A549 (cell line): ENCODE measurements around the gene REV1. TPM values are rescaled to one million over a fixed set of nuclear protein-coding genes. Genes with fewer than 3 reads are reported as not detected.

ENCODE experiments used
- ATAC-seq, 2 experiments: fragments of 200-7000 bp in 1 of 2; fragments of >200 bp in 1 of 2; cut with Nextera tagmentation in 1 of 2; cut with Tn5 transposase in 1 of 2; 3 replicates each; pipeline versions ENCODE4 v1.8.0 to v1.9.1; 2018 to 2020; ENCODE audit warnings: mild to moderate bottlenecking in 1 of 2, moderate library complexity in 1 of 2
- CTCF ChIA-PET: fragments of 300-600 bp; sonication (Branson Sonifier 250); formaldehyde crosslinking; extraction: SDS; loops from one replicate; lab custom pipeline; 2021; ENCODE audit warnings: antibody characterized with exemption, inconsistent platforms; lab: Yijun Ruan, JAX
- POLR2A ChIA-PET: fragments of 350-600 bp; formaldehyde crosslinking; extraction: SDS; loops from one replicate; lab custom pipeline; 2021; ENCODE audit warnings: antibody characterized with exemption, inconsistent platforms; lab: Yijun Ruan, JAX
- DNase-seq, 2 experiments: peaks; one replicate each; pipeline versions ENCODE4 v3.0.0 to v3.0.0-alpha.2; 2011 to 2016; ENCODE audit warnings: low read depth in 1 of 2, low spot score in 1 of 2
- FAIRE-seq: peaks from 2 replicates; lab custom pipeline; 2011; peaks lifted over from hg19 to GRCh38; lab: Jason Lieb, UNC
- H3K27ac ChIP-seq, 2 experiments: fragments of >200 bp; sonication (Bioruptor Twin); formaldehyde crosslinking; 3 replicates each; pipeline ENCODE4 v1.5.1; 2016 to 2017
- H3K4me1 ChIP-seq: fragments of >200 bp; sonication (Bioruptor Twin); formaldehyde crosslinking; 3 replicates; pipeline ENCODE4 v1.6.1; 2016
- H3K4me2 ChIP-seq: fragments of >200 bp; sonication (Bioruptor Twin); formaldehyde crosslinking; 3 replicates; pipeline ENCODE4 v1.6.1; 2016
- H3K4me3 ChIP-seq: fragments of >200 bp; sonication (Bioruptor Twin); formaldehyde crosslinking; 3 replicates; pipeline ENCODE4 v1.5.1; 2016
- H3K9me3 ChIP-seq: fragments of >200 bp; sonication (Bioruptor Twin); formaldehyde crosslinking; 3 replicates; pipeline ENCODE4 v1.6.1; 2016
- BCL3 ChIP-seq: fragments of >200 bp; sonication (Bioruptor Twin); formaldehyde crosslinking; IDR thresholded peaks from 3 replicates; pipeline ENCODE4 v1.6.1; 2016
- CBX2 ChIP-seq: fragments of 200-600 bp; sonication (generic); IDR thresholded peaks from 2 replicates; pipeline ENCODE4 v1.6.1; 2016; ENCODE audit warnings: low read depth, mild to moderate bottlenecking, borderline replicate concordance
- E2F6 ChIP-seq: IDR thresholded peaks from 2 replicates; pipeline ENCODE4 v1.6.1; 2012; ENCODE audit warnings: low read depth, borderline replicate concordance
- EHF ChIP-seq: fragments of 250-450 bp; sonication (Bioruptor Pico); IDR thresholded peaks from 2 replicates; pipeline ENCODE4 v1.5.0; 2020; ENCODE audit warnings: mild to moderate bottlenecking
- FOSL2 ChIP-seq, 2 experiments: fragments of 450-650 bp in 1 of 2; fragments of >200 bp in 1 of 2; sonication (Bioruptor Twin) in 1 of 2; formaldehyde crosslinking; IDR thresholded peaks; 2 replicates each; pipeline versions ENCODE4 v1.5.0 to v1.6.1; 2016 to 2020; ENCODE audit warnings: mild to moderate bottlenecking in 1 of 2, moderate library complexity in 1 of 2
- FOXS1 ChIP-seq: fragments of 250-450 bp; sonication (Bioruptor Pico); IDR thresholded peaks from 2 replicates; pipeline ENCODE4 v1.5.0; 2020; ENCODE audit warnings: mild to moderate bottlenecking, moderate library complexity
- HDAC2 ChIP-seq: fragments of 200-600 bp; sonication (generic); IDR thresholded peaks from 2 replicates; pipeline ENCODE4 v1.6.1; 2016
- HES2 ChIP-seq: fragments of >200 bp; sonication (Bioruptor Twin); formaldehyde crosslinking; IDR thresholded peaks from 2 replicates; pipeline ENCODE4 v1.6.1; 2016
- HOXA7 ChIP-seq: fragments of 250-450 bp; sonication (Bioruptor Pico); IDR thresholded peaks from 2 replicates; pipeline ENCODE4 v1.5.0; 2020; ENCODE audit warnings: mild to moderate bottlenecking, moderate library complexity
- HOXB13 ChIP-seq: fragments of 250-450 bp; sonication (Bioruptor Pico); IDR thresholded peaks from 2 replicates; pipeline ENCODE4 v1.5.0; 2020; ENCODE audit warnings: low read depth, mild to moderate bottlenecking, moderate library complexity
- JUN ChIP-seq, 2 experiments: fragments of >200 bp; sonication (Bioruptor Twin); formaldehyde crosslinking; IDR thresholded peaks; 2 replicates in 1 of 2; 3 replicates in 1 of 2; pipeline ENCODE4 v1.6.1; 2016 to 2017
- JUNB ChIP-seq: fragments of >200 bp; sonication (Bioruptor Twin); formaldehyde crosslinking; IDR thresholded peaks from 2 replicates; pipeline ENCODE4 v1.6.1; 2016
- KDM1A ChIP-seq: fragments of 200-600 bp; sonication (generic); IDR thresholded peaks from 2 replicates; pipeline ENCODE4 v1.6.1; 2016; ENCODE audit warnings: low read depth, mild to moderate bottlenecking
- KDM5A ChIP-seq: fragments of 200-600 bp; sonication (generic); IDR thresholded peaks from 2 replicates; pipeline ENCODE4 v1.6.1; 2016; ENCODE audit warnings: antibody characterized with exemption, mild to moderate bottlenecking
- MAFK ChIP-seq: fragments of 450-650 bp; IDR thresholded peaks from 2 replicates; pipeline ENCODE4 v1.6.1; 2014; ENCODE audit not compliant: partially characterized antibody
- MAZ ChIP-seq: fragments of 150-350 bp; IDR thresholded peaks from 2 replicates; pipeline ENCODE4 v1.6.1; 2014; ENCODE audit warnings: antibody characterized with exemption, low read depth, low read length, borderline replicate concordance
- NR3C1 ChIP-seq: fragments of >200 bp; sonication (Bioruptor Twin); formaldehyde crosslinking; IDR thresholded peaks from 3 replicates; pipeline ENCODE4 v1.6.1; 2017
- POLR2AphosphoS2 ChIP-seq: conservative IDR thresholded peaks from 2 replicates; pipeline ENCODE4 v1.6.1; 2012; ENCODE audit warnings: low read length, improper control_type of control experiment, inconsistent platforms
- RAD21 ChIP-seq, 2 experiments: fragments of >200 bp in 1 of 2; sonication (Bioruptor Twin) in 1 of 2; formaldehyde crosslinking in 1 of 2; IDR thresholded peaks in 1 of 2; conservative IDR thresholded peaks in 1 of 2; 2 replicates in 1 of 2; 3 replicates in 1 of 2; pipeline ENCODE4 v1.6.1; 2012 to 2018; ENCODE audit warnings: inconsistent platforms in 1 of 2
- RARB ChIP-seq: fragments of 250-450 bp; sonication (Bioruptor Pico); IDR thresholded peaks from 2 replicates; pipeline ENCODE4 v1.8.0; 2021; ENCODE audit warnings: mild to moderate bottlenecking, moderate library complexity
- RFX5 ChIP-seq: fragments of 450-650 bp; IDR thresholded peaks from 2 replicates; pipeline ENCODE4 v1.7.1; 2014; ENCODE audit warnings: antibody characterized with exemption, mild to moderate bottlenecking, moderate library complexity
- SMC3 ChIP-seq: fragments of >200 bp; sonication (Bioruptor Twin); formaldehyde crosslinking; IDR thresholded peaks from 3 replicates; pipeline ENCODE4 v1.6.1; 2018; ENCODE audit warnings: inconsistent platforms
- SREBF2 ChIP-seq: fragments of 450-650 bp; IDR thresholded peaks from 2 replicates; pipeline ENCODE4 v1.6.1; 2014; ENCODE audit warnings: mild to moderate bottlenecking, moderate library complexity
- TP53 ChIP-seq: fragments of 250-450 bp; sonication (Bioruptor Pico); IDR thresholded peaks from 2 replicates; pipeline ENCODE4 v1.5.0; 2021; ENCODE audit warnings: mild to moderate bottlenecking, moderate library complexity
- ZC3H11A ChIP-seq: fragments of 450-650 bp; IDR thresholded peaks from 2 replicates; pipeline ENCODE4 v1.6.1; 2014; ENCODE audit warnings: antibody characterized with exemption, mild to moderate bottlenecking
- ZFP36 ChIP-seq: fragments of 450-650 bp; IDR thresholded peaks from 2 replicates; pipeline ENCODE4 v1.6.1; 2014; ENCODE audit warnings: borderline replicate concordance; ENCODE audit not compliant: partially characterized antibody
- WGBS: methylation state at CpG from one replicate; pipeline ENCODE4 v1.1.6; 2017; ENCODE audit errors: missing lambda C conversion rate; 5-methylcytosine and 5-hydroxymethylcytosine counted together
- polyA plus RNA-seq, 4 experiments: library from polyadenylated mRNA; depleted of rRNA in 3 of 4; stranded (reverse); fragments of >200 nt; fragmentation: RNase III in 1 of 4; extraction: RNeasy Plus Mini Kit Qiagen cat#74134 plus additional on column Dnase treatment in 1 of 4; gene quantifications; 2 replicates in 3 of 4; 3 replicates in 1 of 4; pipeline ENCODE4 v1.2.3, GENCODE V29; 2011 to 2017
- TF ChIP-seq, protein P1 (sequence below): IDR thresholded peaks from 2 replicates; pipeline ENCODE4 v1.6.1; 2012
- TF ChIP-seq, protein P2 (sequence below): fragments of >200 bp; sonication (Bioruptor Twin); formaldehyde crosslinking; IDR thresholded peaks from 3 replicates; pipeline ENCODE4 v1.5.1; 2016
- TF ChIP-seq, protein P3 (sequence below): fragments of 450-650 bp; IDR thresholded peaks from 2 replicates; pipeline ENCODE4 v1.6.1; 2014; ENCODE audit warnings: antibody characterized with exemption

REV1 gene
- polyA plus RNA-seq, 2 of the 4 experiments (the other 2 are of a cell fraction): 12.8 to 36.2 TPM

DNA sequence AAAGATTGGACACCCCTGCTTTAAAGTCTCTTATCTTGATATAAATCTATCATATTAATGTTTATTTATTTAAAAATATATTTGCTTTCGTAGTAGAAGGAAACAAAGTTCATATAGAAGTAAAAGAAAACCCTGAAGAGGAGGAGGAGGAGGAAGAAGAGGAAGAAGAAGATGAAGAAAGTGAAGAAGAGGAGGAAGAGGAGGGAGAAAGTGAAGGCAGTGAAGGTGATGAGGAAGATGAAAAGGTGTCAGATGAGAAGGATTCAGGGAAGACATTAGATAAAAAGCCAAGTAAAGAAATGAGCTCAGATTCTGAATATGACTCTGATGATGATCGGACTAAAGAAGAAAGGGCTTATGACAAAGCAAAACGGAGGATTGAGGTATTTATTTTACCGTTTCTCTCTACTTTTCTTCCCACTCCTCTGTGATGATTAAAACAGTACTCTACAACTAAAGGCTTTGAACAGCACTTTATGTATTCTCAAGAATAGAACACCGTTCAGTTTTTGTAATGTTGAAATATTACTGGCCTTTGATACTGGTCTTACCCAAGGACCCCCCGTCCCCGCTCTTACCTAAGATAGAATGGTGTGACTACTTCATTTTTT, 113.5 kb downstream of the REV1 start:
- Histone ChIP-seq H3K4me2 (no peak overlapping the region), H3K4me1 (no peaks in the 10 kb centered on the region), H3K27ac (no peak overlapping the region), H3K4me3 (no peak overlapping the region), H3K9me3 (no peaks in the 10 kb centered on the region)
- TF ChIP-seq ZFP36 (no peak), FOSL2 (IDR thresholded peaks at IDR 0.05) (no peak), FOSL2 (CRISPR knock-in tag; IDR thresholded peaks at IDR 0.05) (no peak), SMC3 (no peak), E2F6 (no peak), SREBF2 (no peak)
- ATAC-seq: no peak
- no peak for FAIRE-seq
- ChIA-PET CTCF (no interaction called here), POLR2A (no interaction called here)
- no peak for DNase-seq
- 90% methylated on average over 7 of the region's 7 CpGs for WGBS

- DNase-seq (no peak), FAIRE-seq (no peak), ATAC-seq (no peak)
- no peak overlapping the region for H3K4me2 ChIP-seq
- TF ChIP-seq ZC3H11A: no peak
- no peak for TF ChIP-seq POLR2AphosphoS2
- TF ChIP-seq SMC3: no peak
- no peak for TF ChIP-seq MAZ
- no peak for TF ChIP-seq HDAC2
- no peak for TF ChIP-seq HES2
- no peak for TF ChIP-seq JUN (IDR thresholded peaks at IDR 0.05)
- no peak for TF ChIP-seq RAD21 (conservative IDR thresholded peaks at IDR 0.05 in 1 of 2, IDR thresholded peaks at IDR 0.05 in 1 of 2)
- no peak for TF ChIP-seq SREBF2
- TF ChIP-seq JUNB: no peak
- TF ChIP-seq CBX2: no peak
- TF ChIP-seq, protein P1, sequence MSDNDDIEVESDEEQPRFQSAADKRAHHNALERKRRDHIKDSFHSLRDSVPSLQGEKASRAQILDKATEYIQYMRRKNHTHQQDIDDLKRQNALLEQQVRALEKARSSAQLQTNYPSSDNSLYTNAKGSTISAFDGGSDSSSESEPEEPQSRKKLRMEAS: no peak
- no peak for TF ChIP-seq RARB (CRISPR knock-in tag)
- TF ChIP-seq, protein P2, sequence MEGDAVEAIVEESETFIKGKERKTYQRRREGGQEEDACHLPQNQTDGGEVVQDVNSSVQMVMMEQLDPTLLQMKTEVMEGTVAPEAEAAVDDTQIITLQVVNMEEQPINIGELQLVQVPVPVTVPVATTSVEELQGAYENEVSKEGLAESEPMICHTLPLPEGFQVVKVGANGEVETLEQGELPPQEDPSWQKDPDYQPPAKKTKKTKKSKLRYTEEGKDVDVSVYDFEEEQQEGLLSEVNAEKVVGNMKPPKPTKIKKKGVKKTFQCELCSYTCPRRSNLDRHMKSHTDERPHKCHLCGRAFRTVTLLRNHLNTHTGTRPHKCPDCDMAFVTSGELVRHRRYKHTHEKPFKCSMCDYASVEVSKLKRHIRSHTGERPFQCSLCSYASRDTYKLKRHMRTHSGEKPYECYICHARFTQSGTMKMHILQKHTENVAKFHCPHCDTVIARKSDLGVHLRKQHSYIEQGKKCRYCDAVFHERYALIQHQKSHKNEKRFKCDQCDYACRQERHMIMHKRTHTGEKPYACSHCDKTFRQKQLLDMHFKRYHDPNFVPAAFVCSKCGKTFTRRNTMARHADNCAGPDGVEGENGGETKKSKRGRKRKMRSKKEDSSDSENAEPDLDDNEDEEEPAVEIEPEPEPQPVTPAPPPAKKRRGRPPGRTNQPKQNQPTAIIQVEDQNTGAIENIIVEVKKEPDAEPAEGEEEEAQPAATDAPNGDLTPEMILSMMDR: no peak
- TF ChIP-seq HOXB13: no peak
- TF ChIP-seq HOXA7: no peak
- TF ChIP-seq MAFK: no peak
- no peak for TF ChIP-seq TP53 (CRISPR knock-in tag)
- no peaks in the 10 kb centered on the region for H3K4me1 ChIP-seq
- no peak overlapping the region for H3K27ac ChIP-seq
- ChIA-PET POLR2A (no interaction called here), CTCF (interaction anchor here (1.8 kb wide), 1 partner anchor 11 kb away, joined by 6 read pairs; no protein-coding TSS in a partner anchor)
- no peaks in the 10 kb centered on the region for H3K9me3 ChIP-seq
- no peak overlapping the region for H3K4me3 ChIP-seq
Measured at GRCh38 chr2:99374747-99375146, 115.1 kb downstream of the REV1 start.

DNA sequence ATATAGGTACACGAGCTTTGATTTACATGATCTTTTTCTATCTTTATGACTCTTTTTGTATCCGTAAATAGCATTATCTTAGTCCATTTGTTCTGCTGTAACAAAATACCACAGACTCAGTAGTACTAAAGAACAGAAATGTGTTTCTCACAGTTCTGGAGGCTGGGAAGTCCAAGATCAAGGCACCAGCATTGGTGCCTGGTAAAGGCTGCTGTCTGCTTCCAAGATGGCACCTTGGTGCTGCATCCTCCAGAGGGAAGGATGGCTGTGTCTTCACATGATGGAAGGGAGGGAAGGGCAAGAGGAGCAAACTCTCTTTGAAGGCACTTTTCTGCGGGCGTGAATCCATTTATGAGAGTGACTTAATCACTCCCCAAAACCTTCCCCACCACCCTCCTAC, 116.7 kb downstream of the REV1 start:
- CTCF ChIA-PET: interaction anchor here (1.1 to 1.8 kb wide), 2 partner anchors 8 to 10 kb away, joined by 3 to 6 read pairs; no protein-coding TSS in a partner anchor
- FAIRE-seq (no peak), ATAC-seq (no peak), DNase-seq (no peak)
- no peak overlapping the region for H3K4me3 ChIP-seq
- no peaks in the 10 kb centered on the region for H3K4me1 ChIP-seq
- H3K4me2 ChIP-seq: no peak overlapping the region
- no peaks in the 10 kb centered on the region for H3K9me3 ChIP-seq
- WGBS: 95% methylated on average over 4 of the region's 4 CpGs
- POLR2A ChIA-PET: no interaction called here
- no peak overlapping the region for H3K27ac ChIP-seq
- TF ChIP-seq, protein P2: no peak
- TF ChIP-seq KDM1A: no peak
- TF ChIP-seq RFX5: no peak
- no peak for TF ChIP-seq HOXB13
- TF ChIP-seq KDM5A: no peak
- TF ChIP-seq BCL3: no peak
- TF ChIP-seq, protein P3, sequence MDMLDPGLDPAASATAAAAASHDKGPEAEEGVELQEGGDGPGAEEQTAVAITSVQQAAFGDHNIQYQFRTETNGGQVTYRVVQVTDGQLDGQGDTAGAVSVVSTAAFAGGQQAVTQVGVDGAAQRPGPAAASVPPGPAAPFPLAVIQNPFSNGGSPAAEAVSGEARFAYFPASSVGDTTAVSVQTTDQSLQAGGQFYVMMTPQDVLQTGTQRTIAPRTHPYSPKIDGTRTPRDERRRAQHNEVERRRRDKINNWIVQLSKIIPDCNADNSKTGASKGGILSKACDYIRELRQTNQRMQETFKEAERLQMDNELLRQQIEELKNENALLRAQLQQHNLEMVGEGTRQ: no peak
- no peak for TF ChIP-seq EHF (CRISPR knock-in tag)
- TF ChIP-seq FOXS1 (CRISPR knock-in tag): no peak
- TF ChIP-seq NR3C1: no peak
- TF ChIP-seq CBX2: no peak
